A549 (cell line): ENCODE data around the gene C11orf86. TPM values are rescaled to one million over a fixed set of nuclear protein-coding genes. Genes with fewer than 3 reads are reported as not detected.

ENCODE experiments used
- ATAC-seq, 2 experiments: fragments of 200-7000 bp in 1 of 2; fragments of >200 bp in 1 of 2; cut with Nextera tagmentation in 1 of 2; cut with Tn5 transposase in 1 of 2; 3 replicates each; pipeline versions ENCODE4 v1.8.0 to v1.9.1; 2018 to 2020; ENCODE audit warnings: mild to moderate bottlenecking in 1 of 2, moderate library complexity in 1 of 2
- CTCF ChIA-PET: fragments of 300-600 bp; sonication (Branson Sonifier 250); formaldehyde crosslinking; extraction: SDS; loops from one replicate; lab custom pipeline; 2021; ENCODE audit warnings: antibody characterized with exemption, inconsistent platforms; lab: Yijun Ruan, JAX
- POLR2A ChIA-PET: fragments of 350-600 bp; formaldehyde crosslinking; extraction: SDS; loops from one replicate; lab custom pipeline; 2021; ENCODE audit warnings: antibody characterized with exemption, inconsistent platforms; lab: Yijun Ruan, JAX
- DNase-seq, 2 experiments: peaks; one replicate each; pipeline versions ENCODE4 v3.0.0 to v3.0.0-alpha.2; 2011 to 2016; ENCODE audit warnings: low read depth in 1 of 2, low spot score in 1 of 2
- FAIRE-seq: peaks from 2 replicates; lab custom pipeline; 2011; peaks lifted over from hg19 to GRCh38; lab: Jason Lieb, UNC
- H3K27ac ChIP-seq, 2 experiments: fragments of >200 bp; sonication (Bioruptor Twin); formaldehyde crosslinking; 3 replicates each; pipeline ENCODE4 v1.5.1; 2016 to 2017
- H3K4me1 ChIP-seq: fragments of >200 bp; sonication (Bioruptor Twin); formaldehyde crosslinking; 3 replicates; pipeline ENCODE4 v1.6.1; 2016
- H3K4me2 ChIP-seq: fragments of >200 bp; sonication (Bioruptor Twin); formaldehyde crosslinking; 3 replicates; pipeline ENCODE4 v1.6.1; 2016
- H3K4me3 ChIP-seq: fragments of >200 bp; sonication (Bioruptor Twin); formaldehyde crosslinking; 3 replicates; pipeline ENCODE4 v1.5.1; 2016
- H3K9me3 ChIP-seq: fragments of >200 bp; sonication (Bioruptor Twin); formaldehyde crosslinking; 3 replicates; pipeline ENCODE4 v1.6.1; 2016
- BHLHE40 ChIP-seq: IDR thresholded peaks from 2 replicates; pipeline ENCODE4 v1.6.1; 2012; ENCODE audit warnings: low read depth, low read length, inconsistent platforms
- CBX2 ChIP-seq: fragments of 200-600 bp; sonication (generic); IDR thresholded peaks from 2 replicates; pipeline ENCODE4 v1.6.1; 2016; ENCODE audit warnings: low read depth, mild to moderate bottlenecking, borderline replicate concordance
- CBX8 ChIP-seq: fragments of 200-600 bp; sonication (generic); IDR thresholded peaks from 2 replicates; pipeline ENCODE4 v1.6.1; 2016
- EHF ChIP-seq: fragments of 250-450 bp; sonication (Bioruptor Pico); IDR thresholded peaks from 2 replicates; pipeline ENCODE4 v1.5.0; 2020; ENCODE audit warnings: mild to moderate bottlenecking
- EP300 ChIP-seq, 2 experiments: fragments of >200 bp; sonication (Bioruptor Twin); formaldehyde crosslinking; IDR thresholded peaks; 2 replicates in 1 of 2; 3 replicates in 1 of 2; pipeline ENCODE4 v1.6.1; 2016 to 2017
- FOSB ChIP-seq: fragments of 250-450 bp; sonication (Bioruptor Pico); IDR thresholded peaks from 2 replicates; pipeline ENCODE4 v1.5.0; 2020; ENCODE audit warnings: mild to moderate bottlenecking, moderate library complexity
- FOXS1 ChIP-seq: fragments of 250-450 bp; sonication (Bioruptor Pico); IDR thresholded peaks from 2 replicates; pipeline ENCODE4 v1.5.0; 2020; ENCODE audit warnings: mild to moderate bottlenecking, moderate library complexity
- GATA3 ChIP-seq: IDR thresholded peaks from 2 replicates; pipeline ENCODE4 v1.6.1; 2012; ENCODE audit warnings: borderline replicate concordance
- HDAC2 ChIP-seq: fragments of 200-600 bp; sonication (generic); IDR thresholded peaks from 2 replicates; pipeline ENCODE4 v1.6.1; 2016
- HOXB13 ChIP-seq: fragments of 250-450 bp; sonication (Bioruptor Pico); IDR thresholded peaks from 2 replicates; pipeline ENCODE4 v1.5.0; 2020; ENCODE audit warnings: low read depth, mild to moderate bottlenecking, moderate library complexity
- JUN ChIP-seq, 2 experiments: fragments of >200 bp; sonication (Bioruptor Twin); formaldehyde crosslinking; IDR thresholded peaks; 2 replicates in 1 of 2; 3 replicates in 1 of 2; pipeline ENCODE4 v1.6.1; 2016 to 2017
- KDM1A ChIP-seq: fragments of 200-600 bp; sonication (generic); IDR thresholded peaks from 2 replicates; pipeline ENCODE4 v1.6.1; 2016; ENCODE audit warnings: low read depth, mild to moderate bottlenecking
- MAZ ChIP-seq: fragments of 150-350 bp; IDR thresholded peaks from 2 replicates; pipeline ENCODE4 v1.6.1; 2014; ENCODE audit warnings: antibody characterized with exemption, low read depth, low read length, borderline replicate concordance
- MYC ChIP-seq: IDR thresholded peaks from 2 replicates; pipeline ENCODE4 v1.6.1; 2012; ENCODE audit warnings: mild to moderate bottlenecking, inconsistent platforms, low read length, improper control_type of control experiment, borderline replicate concordance
- NFE2L2 ChIP-seq: fragments of 150-350 bp; conservative IDR thresholded peaks from 2 replicates; pipeline ENCODE4 v1.6.1; 2014; ENCODE audit warnings: low read length
- NPAS2 ChIP-seq: fragments of 250-450 bp; sonication (Bioruptor Pico); IDR thresholded peaks from 2 replicates; pipeline ENCODE4 v1.8.0; 2022; ENCODE audit warnings: mild to moderate bottlenecking, moderate library complexity, borderline replicate concordance
- RARB ChIP-seq: fragments of 250-450 bp; sonication (Bioruptor Pico); IDR thresholded peaks from 2 replicates; pipeline ENCODE4 v1.8.0; 2021; ENCODE audit warnings: mild to moderate bottlenecking, moderate library complexity
- RNF2 ChIP-seq: fragments of 200-600 bp; sonication (generic); IDR thresholded peaks from 2 replicates; pipeline ENCODE4 v1.6.1; 2016; ENCODE audit warnings: low read depth, mild to moderate bottlenecking, antibody characterized with exemption, moderate library complexity, borderline replicate concordance
- SMC3 ChIP-seq: fragments of >200 bp; sonication (Bioruptor Twin); formaldehyde crosslinking; IDR thresholded peaks from 3 replicates; pipeline ENCODE4 v1.6.1; 2018; ENCODE audit warnings: inconsistent platforms
- SREBF2 ChIP-seq: fragments of 450-650 bp; IDR thresholded peaks from 2 replicates; pipeline ENCODE4 v1.6.1; 2014; ENCODE audit warnings: mild to moderate bottlenecking, moderate library complexity
- TP53 ChIP-seq: fragments of 250-450 bp; sonication (Bioruptor Pico); IDR thresholded peaks from 2 replicates; pipeline ENCODE4 v1.5.0; 2021; ENCODE audit warnings: mild to moderate bottlenecking, moderate library complexity
- ZC3H11A ChIP-seq: fragments of 450-650 bp; IDR thresholded peaks from 2 replicates; pipeline ENCODE4 v1.6.1; 2014; ENCODE audit warnings: antibody characterized with exemption, mild to moderate bottlenecking
- ZFP36 ChIP-seq: fragments of 450-650 bp; IDR thresholded peaks from 2 replicates; pipeline ENCODE4 v1.6.1; 2014; ENCODE audit warnings: borderline replicate concordance; ENCODE audit not compliant: partially characterized antibody
- ZNF302 ChIP-seq: fragments of 250-450 bp; sonication (Bioruptor Pico); IDR thresholded peaks from 2 replicates; pipeline ENCODE4 v1.9.0; 2021; ENCODE audit warnings: inconsistent platforms, mild to moderate bottlenecking, moderate library complexity
- ZSCAN20 ChIP-seq: fragments of 250-450 bp; sonication (Bioruptor Pico); IDR thresholded peaks from 2 replicates; pipeline ENCODE4 v1.8.0; 2022; ENCODE audit warnings: mild to moderate bottlenecking, moderate library complexity
- WGBS: methylation state at CpG from one replicate; pipeline ENCODE4 v1.1.6; 2017; ENCODE audit errors: missing lambda C conversion rate; 5-methylcytosine and 5-hydroxymethylcytosine counted together
- polyA plus RNA-seq, 4 experiments: library from polyadenylated mRNA; depleted of rRNA in 3 of 4; stranded (reverse); fragments of >200 nt; fragmentation: RNase III in 1 of 4; extraction: RNeasy Plus Mini Kit Qiagen cat#74134 plus additional on column Dnase treatment in 1 of 4; gene quantifications; 2 replicates in 3 of 4; 3 replicates in 1 of 4; pipeline ENCODE4 v1.2.3, GENCODE V29; 2011 to 2017
- TF ChIP-seq, protein P1 (sequence below): IDR thresholded peaks from 2 replicates; pipeline ENCODE4 v1.6.1; 2012; ENCODE audit warnings: low read depth, borderline replicate concordance
- TF ChIP-seq, protein P2 (sequence below): fragments of >200 bp; sonication (Bioruptor Twin); formaldehyde crosslinking; IDR thresholded peaks from 3 replicates; pipeline ENCODE4 v1.6.1; 2016
- TF ChIP-seq, protein P3 (sequence below): IDR thresholded peaks from 2 replicates; pipeline ENCODE4 v1.6.1; 2012
- TF ChIP-seq, protein P4 (sequence below): fragments of >200 bp; sonication (Bioruptor Twin); formaldehyde crosslinking; IDR thresholded peaks from 2 replicates; pipeline ENCODE4 v1.6.1; 2016
- TF ChIP-seq, protein P5 (sequence below): fragments of >200 bp; sonication (Bioruptor Twin); formaldehyde crosslinking; IDR thresholded peaks from 3 replicates; pipeline ENCODE4 v1.5.1; 2016

The C11orf86 gene
- polyA plus RNA-seq, 2 of the 4 experiments (the other 2 are of a cell fraction) = 9.3 to 56.4 TPM

DNA sequence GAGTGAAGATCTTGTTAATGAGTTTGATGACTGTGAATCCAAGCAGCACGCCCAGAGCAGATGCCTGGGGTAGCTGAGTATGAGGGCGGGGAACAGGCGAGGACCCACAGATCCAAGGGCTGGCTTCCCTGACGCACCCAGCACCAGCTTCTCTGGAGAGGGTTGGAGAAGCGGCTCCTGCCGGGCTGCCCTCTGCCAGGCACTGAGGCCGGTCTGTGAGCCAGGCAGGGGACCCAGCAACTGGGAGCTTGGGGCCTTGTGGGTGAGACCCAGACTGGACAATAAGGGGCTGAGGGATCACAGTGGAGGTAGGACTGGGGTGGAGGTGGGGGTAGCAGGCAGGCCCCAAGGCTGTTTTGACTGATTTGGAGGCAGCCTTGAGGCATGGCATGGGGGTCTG, 39.2 kb downstream of the C11orf86 start:
- no peak for FAIRE-seq
- no peak overlapping the region for H3K4me2 ChIP-seq
- TF ChIP-seq TP53 (CRISPR knock-in tag) = no peak
- no peak for TF ChIP-seq CBX2
- no peak for TF ChIP-seq MAZ
- TF ChIP-seq, protein P1, sequence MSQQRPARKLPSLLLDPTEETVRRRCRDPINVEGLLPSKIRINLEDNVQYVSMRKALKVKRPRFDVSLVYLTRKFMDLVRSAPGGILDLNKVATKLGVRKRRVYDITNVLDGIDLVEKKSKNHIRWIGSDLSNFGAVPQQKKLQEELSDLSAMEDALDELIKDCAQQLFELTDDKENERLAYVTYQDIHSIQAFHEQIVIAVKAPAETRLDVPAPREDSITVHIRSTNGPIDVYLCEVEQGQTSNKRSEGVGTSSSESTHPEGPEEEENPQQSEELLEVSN = no peak
- no peak for TF ChIP-seq EHF
- no peak for TF ChIP-seq NFE2L2
- TF ChIP-seq MYC = no peak
- TF ChIP-seq FOXS1 = no peak
- no peak for TF ChIP-seq HDAC2
- TF ChIP-seq CBX8 = no peak
- TF ChIP-seq ZFP36 = no peak
- no peak for TF ChIP-seq SREBF2
- no peak for TF ChIP-seq JUN (IDR thresholded peaks at IDR 0.05)
- no peak for TF ChIP-seq HOXB13 (CRISPR knock-in tag)
- TF ChIP-seq, protein P2, sequence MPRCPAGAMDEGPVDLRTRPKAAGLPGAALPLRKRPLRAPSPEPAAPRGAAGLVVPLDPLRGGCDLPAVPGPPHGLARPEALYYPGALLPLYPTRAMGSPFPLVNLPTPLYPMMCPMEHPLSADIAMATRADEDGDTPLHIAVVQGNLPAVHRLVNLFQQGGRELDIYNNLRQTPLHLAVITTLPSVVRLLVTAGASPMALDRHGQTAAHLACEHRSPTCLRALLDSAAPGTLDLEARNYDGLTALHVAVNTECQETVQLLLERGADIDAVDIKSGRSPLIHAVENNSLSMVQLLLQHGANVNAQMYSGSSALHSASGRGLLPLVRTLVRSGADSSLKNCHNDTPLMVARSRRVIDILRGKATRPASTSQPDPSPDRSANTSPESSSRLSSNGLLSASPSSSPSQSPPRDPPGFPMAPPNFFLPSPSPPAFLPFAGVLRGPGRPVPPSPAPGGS = no peak
- TF ChIP-seq, protein P3, sequence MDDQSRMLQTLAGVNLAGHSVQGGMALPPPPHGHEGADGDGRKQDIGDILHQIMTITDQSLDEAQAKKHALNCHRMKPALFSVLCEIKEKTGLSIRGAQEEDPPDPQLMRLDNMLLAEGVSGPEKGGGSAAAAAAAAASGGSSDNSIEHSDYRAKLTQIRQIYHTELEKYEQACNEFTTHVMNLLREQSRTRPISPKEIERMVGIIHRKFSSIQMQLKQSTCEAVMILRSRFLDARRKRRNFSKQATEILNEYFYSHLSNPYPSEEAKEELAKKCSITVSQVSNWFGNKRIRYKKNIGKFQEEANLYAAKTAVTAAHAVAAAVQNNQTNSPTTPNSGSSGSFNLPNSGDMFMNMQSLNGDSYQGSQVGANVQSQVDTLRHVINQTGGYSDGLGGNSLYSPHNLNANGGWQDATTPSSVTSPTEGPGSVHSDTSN = no peak
- no peak for TF ChIP-seq BHLHE40
- no peak for TF ChIP-seq SMC3
- TF ChIP-seq KDM1A = no peak
- TF ChIP-seq, all 56 proteins: peak for 0
- DNase-seq (no peak), ATAC-seq (no peak)
- WGBS = 95% methylated on average over 4 of the region's 7 CpGs
- H3K27ac ChIP-seq = peak overlapping the region in 1 of 2 experiments; percentile 38; a peak in 1 of 6 replicates
- no peaks in the 10 kb centered on the region for H3K4me1 ChIP-seq
- ChIA-PET CTCF (interaction anchor here (1.0 kb wide), 1 partner anchor 38 kb away, joined by 4 read pairs; no protein-coding TSS in a partner anchor), POLR2A (no interaction called here)
- H3K4me3 ChIP-seq = no peak overlapping the region
- no peaks in the 10 kb centered on the region for H3K9me3 ChIP-seq

DNA sequence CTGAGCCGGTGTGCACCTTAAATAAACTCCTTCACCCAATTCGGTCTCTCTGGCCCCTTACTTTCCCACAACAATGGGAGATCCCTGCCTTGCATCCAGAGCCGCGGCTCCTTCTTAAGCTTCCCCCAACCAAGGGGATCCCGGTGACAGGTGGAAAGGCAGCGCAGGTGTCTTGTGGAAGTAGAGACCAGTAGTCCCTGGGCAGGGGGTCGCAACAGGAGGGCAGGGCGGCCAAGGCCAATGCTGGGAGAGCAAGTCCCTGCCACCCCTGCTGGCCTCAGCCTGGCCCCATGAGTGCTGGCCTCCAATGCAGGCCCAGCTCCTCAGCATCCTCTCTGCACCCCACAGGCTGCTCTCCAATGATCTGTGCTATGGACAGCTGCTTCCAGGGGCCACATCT, 39.9 kb downstream of the C11orf86 start:
- TF ChIP-seq ZSCAN20 (CRISPR knock-in tag) (no peak), ZC3H11A (no peak), RNF2 (no peak), SREBF2 (no peak), JUN (IDR thresholded peaks at IDR 0.05) (no peak), HDAC2 (no peak), EHF (no peak), ZNF302 (CRISPR knock-in tag) (no peak), GATA3 (no peak), RARB (CRISPR knock-in tag) (no peak), MYC (no peak), FOSB (no peak), EP300 (IDR thresholded peaks at IDR 0.05) (no peak), NPAS2 (no peak)
- TF ChIP-seq, protein P4, sequence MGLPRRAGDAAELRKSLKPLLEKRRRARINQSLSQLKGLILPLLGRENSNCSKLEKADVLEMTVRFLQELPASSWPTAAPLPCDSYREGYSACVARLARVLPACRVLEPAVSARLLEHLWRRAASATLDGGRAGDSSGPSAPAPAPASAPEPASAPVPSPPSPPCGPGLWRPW = no peak
- TF ChIP-seq, protein P5, sequence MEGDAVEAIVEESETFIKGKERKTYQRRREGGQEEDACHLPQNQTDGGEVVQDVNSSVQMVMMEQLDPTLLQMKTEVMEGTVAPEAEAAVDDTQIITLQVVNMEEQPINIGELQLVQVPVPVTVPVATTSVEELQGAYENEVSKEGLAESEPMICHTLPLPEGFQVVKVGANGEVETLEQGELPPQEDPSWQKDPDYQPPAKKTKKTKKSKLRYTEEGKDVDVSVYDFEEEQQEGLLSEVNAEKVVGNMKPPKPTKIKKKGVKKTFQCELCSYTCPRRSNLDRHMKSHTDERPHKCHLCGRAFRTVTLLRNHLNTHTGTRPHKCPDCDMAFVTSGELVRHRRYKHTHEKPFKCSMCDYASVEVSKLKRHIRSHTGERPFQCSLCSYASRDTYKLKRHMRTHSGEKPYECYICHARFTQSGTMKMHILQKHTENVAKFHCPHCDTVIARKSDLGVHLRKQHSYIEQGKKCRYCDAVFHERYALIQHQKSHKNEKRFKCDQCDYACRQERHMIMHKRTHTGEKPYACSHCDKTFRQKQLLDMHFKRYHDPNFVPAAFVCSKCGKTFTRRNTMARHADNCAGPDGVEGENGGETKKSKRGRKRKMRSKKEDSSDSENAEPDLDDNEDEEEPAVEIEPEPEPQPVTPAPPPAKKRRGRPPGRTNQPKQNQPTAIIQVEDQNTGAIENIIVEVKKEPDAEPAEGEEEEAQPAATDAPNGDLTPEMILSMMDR = no peak
- TF ChIP-seq, protein P3 = no peak
- TF ChIP-seq, all 56 proteins: peak for 0
- WGBS = 86% methylated on average over 8 of the region's 8 CpGs
- Histone ChIP-seq H3K4me3 (no peak overlapping the region), H3K27ac (peak overlapping the region in 1 of 2 experiments; percentile 38; a peak in 1 of 6 replicates), H3K4me1 (no peaks in the 10 kb centered on the region), H3K4me2 (no peak overlapping the region), H3K9me3 (no peaks in the 10 kb centered on the region)
- peak in 1 of 2 experiments; percentile 34; a peak in 2 of 6 replicates for ATAC-seq
- POLR2A ChIA-PET = no interaction called here
- no peak for FAIRE-seq
- no peak for DNase-seq
- CTCF ChIA-PET = interaction anchor here (0.7 to 1.0 kb wide), 3 partner anchors 39 to 165 kb away, joined by 3 to 4 read pairs (median 3); no protein-coding TSS in a partner anchor
